ENCODE measurements around the gene LRRC4B.

DNA sequence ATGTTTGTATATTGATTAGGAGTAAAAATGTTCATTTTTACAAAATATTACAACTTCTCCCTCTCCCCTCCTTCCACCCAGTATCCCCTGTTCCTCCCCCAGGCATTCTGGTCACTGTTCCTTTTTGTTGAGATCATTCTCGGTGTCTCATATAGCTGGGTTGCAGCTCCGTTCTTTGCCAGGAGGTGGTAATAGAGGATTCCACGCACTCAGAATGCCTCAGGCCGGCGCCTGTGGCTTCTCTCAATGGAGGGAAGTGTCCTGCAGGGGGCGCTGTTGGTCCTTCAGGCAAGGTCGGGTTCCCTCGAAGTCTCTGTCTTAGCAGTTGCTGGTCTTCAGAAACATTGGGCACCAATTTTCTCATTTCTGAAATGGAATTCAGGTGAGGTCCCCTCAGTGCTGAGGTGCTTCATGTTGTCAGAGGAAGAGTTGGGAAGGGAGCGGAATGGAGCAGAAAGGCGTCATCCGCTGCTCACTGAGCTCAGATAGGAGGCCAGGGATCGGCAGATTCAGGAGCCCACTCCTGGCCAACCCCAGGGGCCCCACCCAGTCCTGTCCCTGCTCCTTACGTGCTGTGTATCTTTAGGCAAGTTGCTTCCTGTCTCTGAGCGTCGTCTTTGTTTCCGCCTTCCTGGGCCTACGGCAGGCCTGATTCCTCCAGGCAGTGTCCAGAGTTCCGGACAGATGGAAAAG is 81.3 kb downstream of the LRRC4B start:
- TF ChIP-seq, protein P1, sequence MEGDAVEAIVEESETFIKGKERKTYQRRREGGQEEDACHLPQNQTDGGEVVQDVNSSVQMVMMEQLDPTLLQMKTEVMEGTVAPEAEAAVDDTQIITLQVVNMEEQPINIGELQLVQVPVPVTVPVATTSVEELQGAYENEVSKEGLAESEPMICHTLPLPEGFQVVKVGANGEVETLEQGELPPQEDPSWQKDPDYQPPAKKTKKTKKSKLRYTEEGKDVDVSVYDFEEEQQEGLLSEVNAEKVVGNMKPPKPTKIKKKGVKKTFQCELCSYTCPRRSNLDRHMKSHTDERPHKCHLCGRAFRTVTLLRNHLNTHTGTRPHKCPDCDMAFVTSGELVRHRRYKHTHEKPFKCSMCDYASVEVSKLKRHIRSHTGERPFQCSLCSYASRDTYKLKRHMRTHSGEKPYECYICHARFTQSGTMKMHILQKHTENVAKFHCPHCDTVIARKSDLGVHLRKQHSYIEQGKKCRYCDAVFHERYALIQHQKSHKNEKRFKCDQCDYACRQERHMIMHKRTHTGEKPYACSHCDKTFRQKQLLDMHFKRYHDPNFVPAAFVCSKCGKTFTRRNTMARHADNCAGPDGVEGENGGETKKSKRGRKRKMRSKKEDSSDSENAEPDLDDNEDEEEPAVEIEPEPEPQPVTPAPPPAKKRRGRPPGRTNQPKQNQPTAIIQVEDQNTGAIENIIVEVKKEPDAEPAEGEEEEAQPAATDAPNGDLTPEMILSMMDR (conservative IDR thresholded peaks at IDR 0.05; ENCODE audit: low read depth, low read length) = peak; percentile 41
- TF ChIP-seq POLR2A (IDR thresholded peaks at IDR 0.05; ENCODE audit: low read depth, low read length) = no peak
- no peak for TF ChIP-seq MAFK (IDR thresholded peaks at IDR 0.05; ENCODE audit: low read depth, low read length)
- TF ChIP-seq MAZ (IDR thresholded peaks at IDR 0.05; ENCODE audit: borderline replicate concordance, low read depth, low read length) = no peak
- TF ChIP-seq RAD21 (IDR thresholded peaks at IDR 0.05; ENCODE audit: low read length) = peak; percentile 33; the same call in 1 of the 2 replicates
- no peak for TF ChIP-seq MXI1 (IDR thresholded peaks at IDR 0.05; ENCODE audit: borderline replicate concordance, low read depth, low read length)
- TF ChIP-seq RFX5 (IDR thresholded peaks at IDR 0.05; ENCODE audit: low read depth, low read length) = no peak
- TF ChIP-seq, protein P2, sequence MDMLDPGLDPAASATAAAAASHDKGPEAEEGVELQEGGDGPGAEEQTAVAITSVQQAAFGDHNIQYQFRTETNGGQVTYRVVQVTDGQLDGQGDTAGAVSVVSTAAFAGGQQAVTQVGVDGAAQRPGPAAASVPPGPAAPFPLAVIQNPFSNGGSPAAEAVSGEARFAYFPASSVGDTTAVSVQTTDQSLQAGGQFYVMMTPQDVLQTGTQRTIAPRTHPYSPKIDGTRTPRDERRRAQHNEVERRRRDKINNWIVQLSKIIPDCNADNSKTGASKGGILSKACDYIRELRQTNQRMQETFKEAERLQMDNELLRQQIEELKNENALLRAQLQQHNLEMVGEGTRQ (IDR thresholded peaks at IDR 0.05; ENCODE audit: low read depth, low read length) = no peak
- no peak for TF ChIP-seq CHD1 (IDR thresholded peaks at IDR 0.05; ENCODE audit: low read depth, low read length)
- TF ChIP-seq CEBPB (IDR thresholded peaks at IDR 0.05; ENCODE audit: low read depth, low read length) = no peak
- no peak for TF ChIP-seq SMC3 (IDR thresholded peaks at IDR 0.05; ENCODE audit: low read depth, low read length)
- no peak for TF ChIP-seq NFE2L2 (IDR thresholded peaks at IDR 0.05; ENCODE audit: low read depth, low read length)

Data from IMR-90 (cell line).